Transverse colon (tissue), 4 donors: ENCODE data around the gene F8. TPM values are rescaled to one million over a fixed set of nuclear protein-coding genes. Genes with fewer than 3 reads are reported as not detected.

ENCODE experiments used
- DNase-seq: peaks from one replicate; pipeline ENCODE4 v3.0.0-alpha.2; 2019
- H3K27ac ChIP-seq, 4 donors: fragments of 200-600 bp; sonication (generic); 2 replicates each; pipeline ENCODE4 v1.5.1; 2016 to 2018; ENCODE audit warnings: inconsistent platforms in 4 of 4
- H3K27me3 ChIP-seq: fragments of 200-600 bp; sonication (generic); 2 replicates; pipeline ENCODE4 v1.5.1; 2017; ENCODE audit warnings: inconsistent platforms
- H3K36me3 ChIP-seq, 4 donors: fragments of 200-600 bp; sonication (generic); 2 replicates each; pipeline ENCODE4 v1.5.1; 2017 to 2019; ENCODE audit warnings: inconsistent platforms in 4 of 4
- H3K4me1 ChIP-seq, 4 donors: fragments of 200-600 bp; sonication (generic); 2 replicates each; pipeline ENCODE4 v1.5.1; 2017 to 2020; ENCODE audit warnings: inconsistent platforms in 4 of 4
- H3K4me3 ChIP-seq, 4 donors: fragments of 200-600 bp; sonication (generic); 1 replicate in 1 of 4; 2 replicates in 3 of 4; pipeline versions ENCODE4 v1.5.1 to v1.6.1; 2017 to 2019; ENCODE audit warnings: inconsistent platforms in 4 of 4
- H3K9me3 ChIP-seq, 2 donors: fragments of 200-600 bp; sonication (generic); 2 replicates each; pipeline ENCODE4 v1.5.1; 2017 to 2019; ENCODE audit warnings: inconsistent platforms in 2 of 2
- CTCF ChIP-seq, 5 experiments: fragments of 200-600 bp in 3 of 5; fragments of 450-650 bp in 2 of 5; sonication (generic) in 3 of 5; IDR thresholded peaks; 1 replicate in 2 of 5; 2 replicates in 3 of 5; pipeline ENCODE4 v1.5.1; 2016 to 2017; ENCODE audit warnings: antibody characterized with exemption in 5 of 5, inconsistent platforms in 3 of 5, mild to moderate bottlenecking in 2 of 5, moderate library complexity in 1 of 5
- EP300 ChIP-seq: sonication (generic); formaldehyde crosslinking; IDR thresholded peaks from one replicate; pipeline ENCODE4 v1.6.1; 2017; ENCODE audit warnings: antibody characterized with exemption, low read depth
- POLR2A ChIP-seq: fragments of 450-650 bp; IDR thresholded peaks from one replicate; pipeline ENCODE4 v1.6.1; 2016; ENCODE audit warnings: antibody characterized with exemption, mild to moderate bottlenecking, moderate library complexity
- POLR2AphosphoS5 ChIP-seq, 3 donors: sonication (generic); formaldehyde crosslinking; IDR thresholded peaks; one replicate each; pipeline ENCODE4 v1.6.1; 2016; ENCODE audit warnings: antibody characterized with exemption in 3 of 3
- WGBS, 2 donors: methylation state at CpG; one replicate each; pipeline ENCODE4 v1.1.5; 2018; ENCODE audit warnings: low coverage in 1 of 2; 5-methylcytosine and 5-hydroxymethylcytosine counted together
- in situ Hi-C, 4 donors: fragments of 200-750 bp; cut with MboI; loops; one replicate each; pipeline versions ENCODE4 v1.15.0 to v1.15.1; 2017; ENCODE audit warnings: low sequenced_read_pairs in 3 of 4, low pct_ligation_motif_present in 1 of 4, low pct_unique_long_range_greater_than_20kb in 1 of 4
- intact Hi-C: fragments of 100-400 bp; cut with DNase I; formaldehyde crosslinking; loops from one replicate; pipeline ENCODE4 v1.15.1; 2023; ENCODE audit warnings: low total_unique reads
- total RNA-seq, 4 donors: library from RNA; depleted of rRNA; stranded (reverse); fragments of >200 nt; gene quantifications; one replicate each; pipeline ENCODE4 v1.1.0, GENCODE V29; 2016

Gene F8
- total RNA-seq, 4 donors from 2014 or later: 1.2 to 4.5 (median 4.0) TPM

- Histone ChIP-seq H3K9me3 (no peaks in the 10 kb centered on the region), H3K27me3 (no peaks in the 10 kb centered on the region), H3K4me1 (peaks cover 0 to 10% (median 3%) of the 10 kb centered on the region in 4 donors), H3K4me3 (no peak overlapping the region), H3K27ac (no peak overlapping the region), H3K36me3 (no peaks in the 10 kb centered on the region)
- DNase-seq: no peak
- WGBS, 2 donors: 89 to 100% methylated on average over 1 to 4 of the region's 4 CpGs
- TF ChIP-seq EP300 (no peak), POLR2A (no peak), CTCF (IDR thresholded peaks at IDR 0.05) (no peak), POLR2AphosphoS5 (IDR thresholded peaks at IDR 0.05) (no peak)
- intact Hi-C loops: no loop called here
- in situ Hi-C loops: no loop called here
Observed at GRCh38 chrX:155054255-155054654, 31.7 kb upstream of the F8 start.

GRCh38 chrX:155053656-155054055, 31.1 kb upstream of the F8 start:
- in situ Hi-C loops: no loop called here
- Histone ChIP-seq H3K4me3 (no peak overlapping the region), H3K27ac (peak overlapping the region in 1 of 4 donors; percentile 35), H3K4me1 (peaks cover 0 to 13% (median 3%) of the 10 kb centered on the region in 4 donors), H3K27me3 (no peaks in the 10 kb centered on the region), H3K9me3 (no peaks in the 10 kb centered on the region), H3K36me3 (no peaks in the 10 kb centered on the region)
- WGBS, 2 donors: 56% methylated on average over 3 of the region's 3 CpGs; no CpG with 5 or more reads in 1 of the 2 donors
- DNase-seq: no peak
- intact Hi-C loops: no loop called here
- TF ChIP-seq POLR2AphosphoS5 (IDR thresholded peaks at IDR 0.05) (no peak), CTCF (IDR thresholded peaks at IDR 0.05) (no peak), POLR2A (no peak), EP300 (no peak)

- WGBS, 2 donors: 53 to 66% methylated on average over 3 to 5 of the region's 5 CpGs
- H3K4me3 ChIP-seq: no peak overlapping the region
- intact Hi-C loops (no loop called here), in situ Hi-C loops (no loop called here)
- TF ChIP-seq CTCF (IDR thresholded peaks at IDR 0.05): no peak
- H3K4me1 ChIP-seq: peaks cover 0 to 13% (median 3%) of the 10 kb centered on the region in 4 donors
- no peaks in the 10 kb centered on the region for H3K36me3 ChIP-seq
- peak overlapping the region in 2 of 4 donors; percentile 2 to 35 for H3K27ac ChIP-seq
- DNase-seq: no peak
- H3K9me3 ChIP-seq: no peaks in the 10 kb centered on the region
- no peaks in the 10 kb centered on the region for H3K27me3 ChIP-seq
Observed at GRCh38 chrX:155052738-155053498, 30.4 kb upstream of the F8 start.

- H3K27me3 ChIP-seq: no peaks in the 10 kb centered on the region
- peak; percentile 55 for DNase-seq
- in situ Hi-C loops: no loop called here
- no peak for TF ChIP-seq POLR2A
- peak; percentile 42 to 49 (median 48) for TF ChIP-seq CTCF (IDR thresholded peaks at IDR 0.05)
- no peak for TF ChIP-seq POLR2AphosphoS5 (IDR thresholded peaks at IDR 0.05)
- TF ChIP-seq EP300: no peak
- no peaks in the 10 kb centered on the region for H3K9me3 ChIP-seq
- peaks cover 0 to 3% (median 0%) of the 10 kb centered on the region in 4 donors for H3K4me1 ChIP-seq
- no peaks in the 10 kb centered on the region for H3K36me3 ChIP-seq
- no peak overlapping the region for H3K4me3 ChIP-seq
- WGBS, 2 donors: 33 to 40% methylated on average over 7 to 9 of the region's 9 CpGs
- H3K27ac ChIP-seq: no peak overlapping the region
- intact Hi-C loops: no loop called here
Observed at GRCh38 chrX:155048977-155049619, 26.6 kb upstream of the F8 start.
